WTC11 (cell line): ENCODE results near the gene AGBL4. TPM values are rescaled to one million over a fixed set of nuclear protein-coding genes. Genes with fewer than 3 reads are reported as not detected.

Experiments
- ATAC-seq: fragments of 200-7000 bp; cut with Tn5 transposase; 2 replicates; pipeline ENCODE4 v1.10.0; 2021; ENCODE audit warnings: mild to moderate bottlenecking, moderate library complexity
- CTCF ChIA-PET: fragments of 300-600 bp; sonication (Branson Sonifier 250); formaldehyde crosslinking; loops from one replicate; lab custom pipeline; 2021; ENCODE audit warnings: antibody characterized with exemption; lab: Charles Lee
- POLR2A ChIA-PET: fragments of 350-600 bp; sonication (Branson Sonifier 250); formaldehyde crosslinking; loops from one replicate; lab custom pipeline; 2021; ENCODE audit warnings: antibody characterized with exemption; lab: Charles Lee
- DNase-seq: peaks from one replicate; pipeline ENCODE4 v3.0.0; 2021; ENCODE audit warnings: low spot score
- H3K27ac Mint-ChIP-seq: 2 replicates; pipeline ENCODE4 v1.8.0; 2021; ENCODE audit warnings: mixed read lengths
- H3K27me3 Mint-ChIP-seq: 2 replicates; pipeline ENCODE4 v1.8.0; 2021; ENCODE audit warnings: low read depth, mild to moderate bottlenecking, moderate library complexity, mixed read lengths
- H3K36me3 Mint-ChIP-seq: 2 replicates; pipeline ENCODE4 v1.8.0; 2021; ENCODE audit warnings: mixed read lengths
- H3K4me1 Mint-ChIP-seq: 2 replicates; pipeline ENCODE4 v1.8.0; 2022; ENCODE audit warnings: mixed read lengths
- H3K4me3 Mint-ChIP-seq: 2 replicates; pipeline ENCODE4 v1.8.0; 2021; ENCODE audit warnings: mild to moderate bottlenecking, moderate library complexity, mixed read lengths
- H3K9me3 Mint-ChIP-seq: 2 replicates; pipeline ENCODE4 v1.8.0; 2021; ENCODE audit warnings: mixed read lengths
- CREB1 ChIP-seq: sonication (generic); formaldehyde crosslinking; IDR thresholded peaks from 2 replicates; pipeline ENCODE4 v1.8.0; 2023; ENCODE audit warnings: mild to moderate bottlenecking, missing genetic modification reagents
- CREM ChIP-seq: sonication (generic); formaldehyde crosslinking; IDR thresholded peaks from 2 replicates; pipeline ENCODE4 v1.8.1; 2022; ENCODE audit warnings: mild to moderate bottlenecking, missing genetic modification reagents, moderate library complexity
- ESRRA ChIP-seq: sonication (generic); formaldehyde crosslinking; IDR thresholded peaks from 2 replicates; pipeline ENCODE4 v1.8.1; 2022; ENCODE audit warnings: mild to moderate bottlenecking, missing genetic modification reagents, borderline replicate concordance
- FOXP4 ChIP-seq: sonication (generic); formaldehyde crosslinking; IDR thresholded peaks from 2 replicates; pipeline ENCODE4 v1.8.0; 2022; ENCODE audit warnings: mild to moderate bottlenecking, missing genetic modification reagents
- GRHL2 ChIP-seq: fragments of 250-450 bp; sonication (Bioruptor Pico); IDR thresholded peaks from 2 replicates; pipeline ENCODE4 v1.8.0; 2022; ENCODE audit warnings: mild to moderate bottlenecking, moderate library complexity; ENCODE audit not compliant: insufficient replicate concordance, severe bottlenecking
- MAX ChIP-seq: sonication (generic); formaldehyde crosslinking; IDR thresholded peaks from 2 replicates; pipeline ENCODE4 v1.8.0; 2022; ENCODE audit warnings: mild to moderate bottlenecking, missing genetic modification reagents
- MXD4 ChIP-seq: fragments of 250-450 bp; sonication (Bioruptor Pico); IDR thresholded peaks from 2 replicates; pipeline ENCODE4 v1.8.0; 2021; ENCODE audit warnings: mild to moderate bottlenecking, moderate library complexity, borderline replicate concordance
- NFYB ChIP-seq: sonication (generic); formaldehyde crosslinking; conservative IDR thresholded peaks from 2 replicates; pipeline ENCODE4 v1.8.0; 2022; ENCODE audit warnings: low read depth, missing genetic modification reagents
- NR1H2 ChIP-seq: sonication (generic); formaldehyde crosslinking; IDR thresholded peaks from 2 replicates; pipeline ENCODE4 v1.9.0; 2021; ENCODE audit warnings: mild to moderate bottlenecking, moderate library complexity, missing genetic modification reagents
- PREB ChIP-seq: sonication (generic); formaldehyde crosslinking; IDR thresholded peaks from 2 replicates; pipeline ENCODE4 v1.8.1; 2022; ENCODE audit warnings: mild to moderate bottlenecking, missing genetic modification reagents, moderate library complexity, borderline replicate concordance
- SMAD3 ChIP-seq: sonication (generic); formaldehyde crosslinking; IDR thresholded peaks from 2 replicates; pipeline ENCODE4 v1.8.0; 2022; ENCODE audit warnings: missing genetic modification reagents, mild to moderate bottlenecking, borderline replicate concordance
- SOX15 ChIP-seq: fragments of 250-450 bp; sonication (Bioruptor Pico); IDR thresholded peaks from 2 replicates; pipeline ENCODE4 v1.9.0; 2021; ENCODE audit warnings: mild to moderate bottlenecking
- SP1 ChIP-seq: sonication (generic); formaldehyde crosslinking; conservative IDR thresholded peaks from 2 replicates; pipeline ENCODE4 v1.8.1; 2022; ENCODE audit warnings: missing genetic modification reagents
- TCF7 ChIP-seq: sonication (generic); formaldehyde crosslinking; IDR thresholded peaks from 2 replicates; pipeline ENCODE4 v1.8.0; 2022; ENCODE audit warnings: mild to moderate bottlenecking, low read depth, missing genetic modification reagents, moderate library complexity
- ZBTB43 ChIP-seq: sonication (generic); formaldehyde crosslinking; IDR thresholded peaks from 2 replicates; pipeline ENCODE4 v1.8.1; 2023; ENCODE audit warnings: mild to moderate bottlenecking, missing genetic modification reagents
- ZMAT4 ChIP-seq: fragments of 250-450 bp; sonication (Bioruptor Pico); IDR thresholded peaks from 2 replicates; pipeline ENCODE4 v1.9.0; 2021; ENCODE audit warnings: mild to moderate bottlenecking
- ZNF317 ChIP-seq: sonication (generic); formaldehyde crosslinking; IDR thresholded peaks from 2 replicates; pipeline ENCODE4 v1.8.1; 2023; ENCODE audit warnings: low read depth, mild to moderate bottlenecking, moderate library complexity, missing genetic modification reagents, borderline replicate concordance
- ZNF396 ChIP-seq: fragments of 250-450 bp; sonication (Bioruptor Pico); IDR thresholded peaks from 2 replicates; pipeline ENCODE4 v1.8.0; 2021; ENCODE audit warnings: mild to moderate bottlenecking, moderate library complexity, borderline replicate concordance
- ZNF423 ChIP-seq: fragments of 250-450 bp; sonication (Bioruptor Pico); IDR thresholded peaks from 2 replicates; pipeline ENCODE4 v2.1.2; 2022; ENCODE audit warnings: mild to moderate bottlenecking, moderate library complexity
- ZNF512 ChIP-seq: sonication (generic); formaldehyde crosslinking; IDR thresholded peaks from 2 replicates; pipeline ENCODE4 v1.8.1; 2022; ENCODE audit warnings: missing genetic modification reagents, borderline replicate concordance
- ZSCAN18 ChIP-seq: fragments of 250-450 bp; sonication (Bioruptor Pico); IDR thresholded peaks from 2 replicates; pipeline ENCODE4 v2.1.2; 2022; ENCODE audit warnings: mild to moderate bottlenecking, moderate library complexity
- total RNA-seq: library from RNA; stranded (reverse); gene quantifications from 3 replicates; pipeline ENCODE4 v1.2.3, GENCODE V29; 2021

Gene AGBL4
- total RNA-seq, 1 experiment from 2014 or later, result 0.87 TPM

GRCh38 chr1:48808496-48808895 lies 1215.3 kb downstream of the AGBL4 start:
- ATAC-seq (no peak), DNase-seq (no peak)
- POLR2A ChIA-PET, result interaction anchor here (0.6 kb wide), 1 partner anchor 979 kb away, joined by 3 read pairs; no protein-coding TSS in a partner anchor
- Mint-ChIP-seq H3K4me3 (no peak overlapping the region), H3K9me3 (peaks cover 6% of the 10 kb centered on the region), H3K4me1 (peaks cover 5% of the 10 kb centered on the region)
- CTCF ChIA-PET, result interaction anchor here (1.7 kb wide), 1 partner anchor 9 kb away, joined by 5 read pairs; no protein-coding TSS in a partner anchor
- TF ChIP-seq ZMAT4, result no peak
- TF ChIP-seq ZNF396 (CRISPR knock-in tag), result no peak
- no peak for TF ChIP-seq TCF7 (CRISPR knock-in tag)
- no peak for TF ChIP-seq ZNF512 (CRISPR knock-in tag)
- TF ChIP-seq SOX15, result no peak
- TF ChIP-seq SP1 (CRISPR knock-in tag), result no peak
- TF ChIP-seq, all 79 proteins: peak for 0
- no peaks in the 10 kb centered on the region for H3K27me3 Mint-ChIP-seq
- H3K36me3 Mint-ChIP-seq, result no peaks in the 10 kb centered on the region
- H3K27ac Mint-ChIP-seq, result no peak overlapping the region

- H3K36me3 Mint-ChIP-seq, result no peaks in the 10 kb centered on the region
- peak; percentile 62 for ATAC-seq
- no peak overlapping the region for H3K27ac Mint-ChIP-seq
- CTCF ChIA-PET, result no interaction called here
- H3K4me1 Mint-ChIP-seq, result peaks cover 5% of the 10 kb centered on the region
- H3K9me3 Mint-ChIP-seq, result peaks cover 6% of the 10 kb centered on the region
- H3K27me3 Mint-ChIP-seq, result no peaks in the 10 kb centered on the region
- POLR2A ChIA-PET, result no interaction called here
- H3K4me3 Mint-ChIP-seq, result no peak overlapping the region
- TF ChIP-seq GRHL2 (CRISPR knock-in tag) (no peak), ZNF317 (CRISPR knock-in tag) (no peak), CREB1 (CRISPR knock-in tag) (no peak), MAX (no peak), SMAD3 (CRISPR knock-in tag) (no peak), ZNF423 (CRISPR knock-in tag) (no peak), ZSCAN18 (CRISPR knock-in tag) (no peak), ZBTB43 (CRISPR knock-in tag) (no peak)
- DNase-seq, result no peak
Measured at GRCh38 chr1:48807554-48808260, 1216.0 kb downstream of the AGBL4 start.

- Mint-ChIP-seq H3K36me3 (no peaks in the 10 kb centered on the region), H3K4me1 (peaks cover 5% of the 10 kb centered on the region), H3K4me3 (no peak overlapping the region), H3K9me3 (0 out of 2 replicates have a peak, but pooled peaks cover 5% of the 10 kb centered on the region), H3K27ac (no peak overlapping the region), H3K27me3 (no peaks in the 10 kb centered on the region; the same call in none of the 2 replicates)
- ChIA-PET CTCF (interaction anchor here (0.8 kb wide), 1 partner anchor 14 kb away, joined by 3 read pairs; no protein-coding TSS in a partner anchor), POLR2A (no interaction called here)
- DNase-seq (no peak), ATAC-seq (no peak)
- TF ChIP-seq CREM (CRISPR knock-in tag) (no peak), SP1 (CRISPR knock-in tag) (no peak), ZSCAN18 (CRISPR knock-in tag) (no peak), MXD4 (no peak), PREB (CRISPR knock-in tag) (no peak), FOXP4 (CRISPR knock-in tag) (no peak), ESRRA (no peak), NFYB (CRISPR knock-in tag) (no peak), NR1H2 (CRISPR knock-in tag) (no peak)
Measured at GRCh38 chr1:48803474-48803873, 1220.3 kb downstream of the AGBL4 start.
